DND-41 (cell line): ENCODE data around the gene RYR3.

Source experiments
- CTCF ChIP-seq: IDR thresholded peaks from 2 replicates; pipeline ENCODE4 v1.5.1; 2012; ENCODE audit warnings: borderline replicate concordance, low read length, moderate library complexity, mild to moderate bottlenecking; ENCODE audit not compliant: poor library complexity, severe bottlenecking; ENCODE audit errors: extremely low read depth
- EZH2 ChIP-seq: IDR thresholded peaks from 3 replicates; pipeline ENCODE4 v1.6.1; 2012; ENCODE audit warnings: borderline replicate concordance, low read depth, mild to moderate bottlenecking, moderate library complexity, low read length, inconsistent platforms; ENCODE audit not compliant: severe bottlenecking

- no peak for TF ChIP-seq CTCF
- no peak for TF ChIP-seq EZH2
These were observed 553.8 kb downstream of the RYR3 start for GRCh38 chr15:33864360-33865075.
